Measurements from ENCODE around the gene PIK3AP1.

- TF ChIP-seq GABPA (IDR thresholded peaks at IDR 0.05; ENCODE audit: borderline replicate concordance, insufficient read depth, low read length): no peak
- no peak for TF ChIP-seq CTCF (IDR thresholded peaks at IDR 0.05; ENCODE audit: control extremely low read depth in 1 of 3, insufficient read depth in 1 of 3, low read depth in 1 of 3, low read length in 3 of 3)
- TF ChIP-seq RNF2 (IDR thresholded peaks at IDR 0.05; ENCODE audit: borderline replicate concordance, low read depth, low read length, missing control alignments, poor library complexity, severe bottlenecking): no peak
- TF ChIP-seq CHD2 (IDR thresholded peaks at IDR 0.05; ENCODE audit: low read length): no peak
- no peak for TF ChIP-seq YY1 (IDR thresholded peaks at IDR 0.05; ENCODE audit: low read depth, low read length)
- no peak for TF ChIP-seq CEBPB (IDR thresholded peaks at IDR 0.05; ENCODE audit: low read depth, low read length)
- TF ChIP-seq POLR2A (IDR thresholded peaks at IDR 0.05; ENCODE audit: control extremely low read depth in 1 of 2, low read depth in 2 of 2, low read length in 2 of 2): no peak
These were observed 131.5 kb downstream of the PIK3AP1 start for GRCh38 chr10:96588616-96589419.

All from H1 (cell line).